Duodenal mucosa (tissue), 2 donors: ENCODE data around the gene FLT1.

Experiments used
- H3K27ac ChIP-seq: one replicate; pipeline ENCODE4 v1.7.0; 2013; ENCODE audit warnings: low read depth, low read length
- H3K27me3 ChIP-seq, 2 donors: one replicate each; pipeline ENCODE4 v1.7.0; 2013; ENCODE audit warnings: low read length in 2 of 2, control low read depth in 1 of 2; ENCODE audit not compliant: insufficient read depth in 2 of 2, control insufficient read depth in 1 of 2
- H3K36me3 ChIP-seq, 2 donors: one replicate each; pipeline ENCODE4 v1.7.0; 2013; ENCODE audit warnings: low read length in 2 of 2, control low read depth in 1 of 2; ENCODE audit not compliant: insufficient read depth in 2 of 2, control insufficient read depth in 1 of 2
- H3K4me1 ChIP-seq, 2 donors: one replicate each; pipeline ENCODE4 v1.7.0; 2013; ENCODE audit warnings: low read length in 2 of 2, control low read depth in 1 of 2; ENCODE audit not compliant: insufficient read depth in 2 of 2, control insufficient read depth in 1 of 2
- H3K4me3 ChIP-seq, 2 donors: one replicate each; pipeline ENCODE4 v1.7.0; 2013; ENCODE audit warnings: low read length in 2 of 2, low read depth in 1 of 2
- H3K9ac ChIP-seq, 2 donors: one replicate each; pipeline ENCODE4 v1.7.0; 2013; ENCODE audit warnings: low read length in 2 of 2, low read depth in 1 of 2
- H3K9me3 ChIP-seq, 2 donors: one replicate each; pipeline ENCODE4 v1.7.0; 2013; ENCODE audit warnings: low read length in 2 of 2, control low read depth in 1 of 2; ENCODE audit not compliant: control insufficient read depth in 1 of 2

The FLT1 gene

DNA sequence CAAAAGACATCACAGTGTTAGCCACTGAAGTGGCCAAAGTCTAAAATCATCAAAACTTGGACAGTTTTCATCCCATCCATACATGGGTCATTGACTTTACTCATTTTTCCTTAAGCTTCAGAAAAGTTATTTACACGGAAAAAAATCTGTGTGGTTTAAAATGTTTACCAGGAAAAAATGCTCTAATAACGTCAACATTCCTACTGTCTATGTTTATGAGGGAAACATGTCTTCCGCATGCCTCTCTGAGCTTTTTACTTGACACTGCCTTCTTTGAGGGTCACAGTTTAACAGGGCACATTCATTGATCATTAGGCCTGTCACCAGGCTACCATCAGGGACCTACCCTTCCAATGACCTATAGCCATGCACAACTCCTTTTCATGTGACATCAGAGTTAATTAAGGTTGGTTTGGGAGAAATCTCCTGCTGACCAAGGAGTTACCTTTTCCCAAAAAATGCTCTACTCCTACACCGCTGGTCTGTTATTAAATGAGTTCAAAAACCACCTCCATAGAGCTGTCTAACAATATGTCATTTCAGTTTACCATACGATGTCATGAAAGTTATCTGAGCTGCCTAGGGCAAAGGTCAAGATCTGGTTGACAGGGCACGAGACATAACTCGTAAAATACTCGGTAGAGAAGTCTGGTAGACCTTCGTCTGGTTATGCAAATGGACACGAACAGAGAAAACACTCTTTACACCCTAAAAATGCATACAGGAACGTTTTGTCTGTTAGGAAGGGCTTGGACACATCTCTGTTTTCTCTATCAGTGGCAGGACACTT is 17.8 kb downstream of the FLT1 start:
- no peak overlapping the region for H3K9ac ChIP-seq
- peaks cover 0 to 13% of the 10 kb centered on the region in 2 donors for H3K4me1 ChIP-seq
- peaks cover 0 to 4% of the 10 kb centered on the region in 2 donors for H3K27me3 ChIP-seq
- no peaks in the 10 kb centered on the region for H3K36me3 ChIP-seq
- H3K9me3 ChIP-seq = no peaks in the 10 kb centered on the region
- no peak overlapping the region for H3K4me3 ChIP-seq
- no peak overlapping the region for H3K27ac ChIP-seq

DNA sequence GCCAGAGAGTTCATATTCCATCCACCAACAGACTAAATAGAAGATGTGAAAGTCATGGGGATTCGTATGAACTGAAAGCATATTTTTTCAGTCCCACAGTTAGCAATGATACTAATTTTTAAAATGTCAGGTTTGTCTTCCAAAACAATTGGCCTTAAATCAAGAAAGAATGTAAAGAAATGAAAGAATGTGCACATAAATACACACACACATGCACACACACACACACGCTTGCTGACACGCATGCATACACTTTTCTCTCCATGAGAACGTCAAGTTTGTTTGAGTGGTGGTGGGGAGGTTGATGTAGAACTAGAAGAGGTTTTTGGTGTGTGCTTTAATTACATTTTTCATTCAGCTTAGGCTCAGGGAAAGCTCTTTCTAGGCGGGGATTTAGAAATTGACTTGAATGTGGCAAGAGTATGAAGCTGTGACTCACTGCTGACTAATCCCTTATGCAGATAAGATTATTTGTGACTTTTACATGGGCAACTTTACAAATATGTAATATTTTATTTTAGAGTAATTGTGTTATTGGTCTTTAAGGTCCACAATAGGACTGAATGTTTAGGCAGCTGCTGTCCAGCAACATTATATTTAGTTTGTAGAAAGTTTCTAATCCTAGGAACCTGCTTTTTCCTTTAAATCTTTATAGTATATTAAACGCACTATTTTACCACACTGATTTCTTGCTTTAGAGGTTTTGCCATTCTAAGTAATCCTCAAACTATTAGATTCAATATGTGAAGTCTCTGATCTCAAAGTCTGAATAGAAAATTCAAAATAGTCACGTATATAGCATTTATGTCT is 18.8 kb downstream of the FLT1 start:
- no peak overlapping the region for H3K9ac ChIP-seq
- H3K4me1 ChIP-seq = peaks cover 0 to 13% of the 10 kb centered on the region in 2 donors
- H3K27ac ChIP-seq = no peak overlapping the region
- no peaks in the 10 kb centered on the region for H3K36me3 ChIP-seq
- H3K27me3 ChIP-seq = no peaks in the 10 kb centered on the region
- H3K4me3 ChIP-seq = no peak overlapping the region
- H3K9me3 ChIP-seq = no peaks in the 10 kb centered on the region

DNA sequence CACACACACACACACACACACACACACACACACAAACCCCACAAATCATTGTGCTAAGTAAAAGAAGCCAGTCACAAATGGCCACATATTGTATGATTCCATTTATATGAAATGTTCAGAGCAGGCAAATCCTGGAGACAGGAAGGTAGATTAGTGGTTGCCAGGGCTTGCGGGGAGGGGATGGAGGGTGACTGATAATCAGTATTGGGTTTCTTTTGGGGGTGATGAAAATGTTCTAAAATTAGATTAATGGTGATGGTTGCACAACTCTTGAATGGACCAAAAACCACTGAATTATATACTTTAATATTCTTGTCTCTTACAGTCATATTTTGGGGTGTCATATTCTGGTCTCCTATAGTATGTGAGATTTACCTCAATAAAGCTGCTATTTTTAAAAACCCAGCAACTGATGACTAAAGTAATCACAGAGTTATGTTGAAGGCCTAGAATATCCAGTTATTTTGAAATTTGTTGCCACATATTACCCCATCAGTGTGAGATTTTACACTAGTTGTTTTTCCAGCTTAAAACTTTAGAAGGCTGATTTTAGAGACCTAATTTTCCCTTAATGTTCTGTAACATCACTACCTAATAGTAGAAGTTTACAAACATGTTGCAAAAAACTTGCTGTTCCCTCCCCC is 20.3 kb downstream of the FLT1 start:
- Histone ChIP-seq H3K27me3 (no peaks in the 10 kb centered on the region), H3K4me1 (peaks cover 0 to 13% of the 10 kb centered on the region in 2 donors), H3K36me3 (no peaks in the 10 kb centered on the region), H3K9me3 (no peaks in the 10 kb centered on the region), H3K27ac (no peak overlapping the region), H3K4me3 (no peak overlapping the region), H3K9ac (no peak overlapping the region)

DNA sequence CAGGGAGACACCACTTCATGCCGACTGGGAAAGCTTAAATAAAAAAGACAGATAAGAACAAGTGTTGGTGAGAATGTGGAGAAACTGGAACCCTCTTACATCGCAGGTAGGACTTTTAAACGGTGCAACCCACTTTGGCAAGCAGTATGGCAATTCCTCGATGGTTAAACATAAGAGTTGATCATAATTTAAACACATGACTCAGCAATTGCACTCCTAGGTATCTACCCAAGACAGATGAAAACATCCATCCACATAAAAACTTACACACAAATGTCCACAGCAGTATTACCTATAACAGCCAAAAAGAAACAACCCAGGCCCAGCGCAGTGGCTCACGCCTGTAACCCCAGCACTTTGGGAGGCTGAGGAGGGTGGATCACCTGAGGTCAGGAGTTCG is 21.9 kb downstream of the FLT1 start:
- H3K9me3 ChIP-seq = no peaks in the 10 kb centered on the region
- H3K4me1 ChIP-seq = peaks cover 0 to 13% of the 10 kb centered on the region in 2 donors

DNA sequence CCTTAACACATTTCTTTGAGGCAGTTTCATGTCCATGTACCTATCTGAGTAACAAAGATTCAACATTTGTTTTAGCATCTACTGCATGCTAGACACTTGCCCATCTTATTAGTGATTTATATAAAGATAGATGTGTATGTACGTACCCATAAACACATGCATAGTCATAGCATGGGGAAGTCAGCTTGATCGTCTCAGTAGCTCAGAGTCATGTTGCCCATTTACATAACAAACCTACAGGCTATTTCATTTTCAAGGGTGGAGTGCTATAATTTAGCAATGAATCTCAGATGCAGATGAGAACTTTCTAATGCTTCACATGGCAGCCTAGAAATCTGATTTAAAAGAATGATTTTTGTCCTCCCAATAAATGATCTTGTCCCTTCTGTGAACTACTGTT is 23.5 kb downstream of the FLT1 start:
- Histone ChIP-seq H3K27ac (no peak overlapping the region), H3K9me3 (no peaks in the 10 kb centered on the region), H3K27me3 (no peaks in the 10 kb centered on the region), H3K36me3 (no peaks in the 10 kb centered on the region), H3K4me3 (no peak overlapping the region), H3K4me1 (peaks cover 0 to 13% of the 10 kb centered on the region in 2 donors), H3K9ac (no peak overlapping the region)

More for the DNA sequence above, 21.9 kb downstream of the FLT1 start:
- H3K9ac ChIP-seq = no peak overlapping the region
- H3K27ac ChIP-seq = no peak overlapping the region
- H3K36me3 ChIP-seq = no peaks in the 10 kb centered on the region
- no peaks in the 10 kb centered on the region for H3K27me3 ChIP-seq
- H3K4me3 ChIP-seq = no peak overlapping the region

DNA sequence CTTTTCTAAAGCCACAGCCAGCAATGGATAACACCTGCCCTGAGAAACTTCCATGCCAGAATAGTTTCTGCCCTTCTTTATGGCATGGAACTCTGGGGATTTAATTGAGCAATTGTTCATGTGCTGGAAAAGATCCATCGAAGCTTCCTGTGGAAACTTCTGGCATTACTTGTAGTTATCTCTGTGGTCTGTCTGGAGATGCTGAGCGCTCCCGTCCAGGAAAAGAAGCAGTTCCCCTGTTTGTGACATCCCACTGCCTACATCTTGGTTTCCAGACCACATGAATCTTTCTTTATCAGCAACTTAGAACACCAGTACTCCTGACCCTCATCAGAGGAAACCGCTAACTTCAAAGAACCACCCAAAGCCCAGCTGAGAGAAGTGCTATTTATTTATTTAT is 24.6 kb downstream of the FLT1 start:
- H3K9ac ChIP-seq = no peak overlapping the region
- H3K4me3 ChIP-seq = no peak overlapping the region
- H3K4me1 ChIP-seq = peaks cover 0 to 12% of the 10 kb centered on the region in 2 donors
- H3K9me3 ChIP-seq = no peaks in the 10 kb centered on the region
- H3K36me3 ChIP-seq = no peaks in the 10 kb centered on the region
- H3K27me3 ChIP-seq = no peaks in the 10 kb centered on the region
- H3K27ac ChIP-seq = no peak overlapping the region

DNA sequence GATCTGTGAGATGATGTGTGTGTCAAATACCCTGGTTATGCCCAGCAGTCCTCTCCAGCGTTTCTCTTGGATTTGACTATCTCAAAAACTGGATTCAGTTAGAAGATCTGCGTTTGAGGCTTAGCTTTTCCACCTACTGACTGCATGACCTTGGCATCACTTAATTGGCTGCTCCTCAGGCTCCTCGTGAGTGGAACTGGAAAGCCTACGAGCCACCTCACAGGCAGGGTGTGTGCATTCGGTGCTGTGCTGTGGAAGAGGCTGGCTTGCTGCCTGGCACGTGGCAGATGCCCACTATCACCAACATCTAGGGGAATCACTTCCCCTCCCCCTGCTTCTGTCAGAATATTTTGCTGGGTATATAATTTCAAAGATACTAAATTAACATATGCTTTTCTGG is 25.6 kb downstream of the FLT1 start:
- Histone ChIP-seq H3K4me1 (peaks cover 0 to 12% of the 10 kb centered on the region in 2 donors), H3K9me3 (no peaks in the 10 kb centered on the region), H3K4me3 (no peak overlapping the region), H3K9ac (no peak overlapping the region), H3K27ac (no peak overlapping the region), H3K27me3 (no peaks in the 10 kb centered on the region), H3K36me3 (no peaks in the 10 kb centered on the region)

DNA sequence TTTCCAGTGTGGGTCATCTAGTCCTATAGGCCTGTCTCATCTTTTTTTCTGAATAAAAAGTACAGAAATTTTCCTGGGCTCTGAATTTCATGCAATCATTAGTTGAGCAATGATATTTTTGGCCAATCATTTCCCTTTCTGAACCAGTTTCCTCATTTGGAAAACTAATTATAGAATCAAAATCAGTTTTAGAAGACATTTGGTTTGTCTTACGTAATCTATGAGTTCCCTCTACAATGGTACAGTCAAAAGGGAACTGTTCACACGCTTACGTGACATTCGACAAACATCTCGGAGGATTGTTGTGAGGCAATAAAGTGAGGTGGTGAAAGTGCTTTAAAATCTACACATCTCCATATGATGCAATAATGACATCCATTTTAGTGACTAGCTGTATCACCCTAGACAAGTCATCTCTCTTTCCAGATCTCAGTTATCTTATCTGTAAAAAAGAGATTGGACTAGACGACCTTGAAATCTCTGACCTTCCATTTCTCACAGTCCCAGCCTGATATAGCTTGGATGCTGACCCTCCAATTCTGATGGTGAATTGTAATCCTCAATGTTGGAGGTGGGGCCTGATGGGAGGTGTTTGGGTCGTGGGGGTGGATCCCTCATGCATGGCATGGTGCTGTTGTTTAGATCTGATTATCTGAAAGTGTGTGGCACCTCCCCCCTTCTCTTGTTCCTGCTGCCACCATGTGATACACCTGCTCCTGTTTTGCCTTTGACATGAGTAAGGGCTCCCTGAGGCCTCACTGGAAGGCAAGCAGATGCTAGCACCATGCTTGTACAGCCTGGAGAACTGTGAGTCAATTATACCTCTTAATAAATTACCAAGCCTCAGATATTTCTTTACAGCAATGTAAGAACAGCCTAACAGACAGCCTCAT is 26.7 kb downstream of the FLT1 start:
- Histone ChIP-seq H3K27me3 (no peaks in the 10 kb centered on the region), H3K9me3 (no peaks in the 10 kb centered on the region), H3K27ac (no peak overlapping the region), H3K9ac (no peak overlapping the region), H3K4me3 (no peak overlapping the region), H3K36me3 (no peaks in the 10 kb centered on the region), H3K4me1 (peaks cover 0 to 16% of the 10 kb centered on the region in 2 donors)

DNA sequence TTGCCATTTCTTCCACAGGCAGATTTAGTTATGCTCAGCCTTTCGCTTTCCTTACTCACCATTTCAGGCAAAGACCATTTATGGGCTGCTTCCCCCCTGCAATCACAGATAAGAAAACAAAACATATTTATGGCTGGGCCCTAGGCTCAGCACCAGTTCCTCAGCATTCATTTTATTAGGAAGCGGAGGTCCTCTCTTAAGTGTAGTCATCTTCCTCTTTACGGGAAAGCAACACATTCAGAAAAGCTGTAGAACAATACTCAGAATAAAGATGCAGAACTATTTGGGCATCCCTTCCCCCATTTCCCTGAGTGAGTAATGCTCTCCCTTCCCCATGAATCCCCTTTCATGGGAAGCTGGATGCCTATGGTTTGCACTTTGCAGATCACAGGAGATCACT is 27.9 kb downstream of the FLT1 start:
- Histone ChIP-seq H3K9ac (no peak overlapping the region), H3K4me1 (peaks cover 0 to 16% of the 10 kb centered on the region in 2 donors), H3K27me3 (no peaks in the 10 kb centered on the region), H3K9me3 (no peaks in the 10 kb centered on the region), H3K36me3 (no peaks in the 10 kb centered on the region), H3K27ac (no peak overlapping the region), H3K4me3 (no peak overlapping the region)
